NCI-H1417 treated with DMSO at 0.1 percent for 48 hours (cell line): ENCODE data around the gene CYP4F8.
"Not testable (repeated sequence)": the region's sequence is repeated elsewhere in the genome, so short reads cannot be mapped to it uniquely, and the experiment has no call there.

Experiments
- DNase-seq: peaks from one replicate; lab custom pipeline; 2025; lab: John Stamatoyannopoulos, UW

The CYP4F8 gene

GRCh38 chr19:15614507-15615379 lies at the start of gene CYP4F8:
Gene CYP4F8 (plus strand): TSS chr19:15615218. CDS start chr19:15615617, 399 bp downstream.
- no peak for DNase-seq

- no peak for DNase-seq
Measured at GRCh38 chr19:15570420-15570819, 44.6 kb upstream of the CYP4F8 start.

- no peak for DNase-seq
Measured at GRCh38 chr19:15575406-15575805, 39.6 kb upstream of the CYP4F8 start.

GRCh38 chr19:15576526-15577156 lies 38.4 kb upstream of the CYP4F8 start:
- no peak for DNase-seq

- DNase-seq: no peak
Measured at GRCh38 chr19:15577184-15577771, 37.7 kb upstream of the CYP4F8 start.

GRCh38 chr19:15583346-15583745 lies 31.7 kb upstream of the CYP4F8 start:
- DNase-seq: no peak

GRCh38 chr19:15584095-15584494 lies 30.9 kb upstream of the CYP4F8 start:
- no peak for DNase-seq

- DNase-seq: no peak
Measured at GRCh38 chr19:15584541-15585115, 30.4 kb upstream of the CYP4F8 start.

GRCh38 chr19:15587663-15588062 lies 27.4 kb upstream of the CYP4F8 start:
- DNase-seq: no peak

- no peak for DNase-seq
Measured at GRCh38 chr19:15588265-15588664, 26.8 kb upstream of the CYP4F8 start.

GRCh38 chr19:15589760-15590451 lies 25.1 kb upstream of the CYP4F8 start:
- DNase-seq: no peak

- DNase-seq: no peak
Measured at GRCh38 chr19:15591796-15592195, 23.2 kb upstream of the CYP4F8 start.

- not testable (repeated sequence) for DNase-seq
Measured at GRCh38 chr19:15592506-15592905, 22.5 kb upstream of the CYP4F8 start.

GRCh38 chr19:15593766-15594165 lies 21.3 kb upstream of the CYP4F8 start:
- DNase-seq: not testable (repeated sequence)

GRCh38 chr19:15595069-15595468 lies 19.9 kb upstream of the CYP4F8 start:
- DNase-seq: no peak

GRCh38 chr19:15607978-15608925 lies 6.8 kb upstream of the CYP4F8 start:
- not testable (repeated sequence) for DNase-seq

GRCh38 chr19:15609261-15609660 lies 5.8 kb upstream of the CYP4F8 start:
- no peak for DNase-seq

- no peak for DNase-seq
Measured at GRCh38 chr19:15612342-15612741, 2.7 kb upstream of the CYP4F8 start.

- DNase-seq: no peak
Measured at GRCh38 chr19:15613338-15613737, 1.7 kb upstream of the CYP4F8 start.

GRCh38 chr19:15615526-15615925 lies 508 bp downstream of the CYP4F8 start:
- DNase-seq: no peak

GRCh38 chr19:15616183-15616582 lies 1.2 kb downstream of the CYP4F8 start:
- DNase-seq: no peak
